SH-SY5Y (cell line): ENCODE measurements around the gene FOXN3.

Experiments
- GATA2 ChIP-seq: IDR thresholded peaks from 2 replicates; pipeline ENCODE4 v1.6.1; 2011; ENCODE audit warnings: mild to moderate bottlenecking, low read depth, low read length
- GATA3 ChIP-seq: IDR thresholded peaks from 2 replicates; pipeline ENCODE4 v1.6.1; 2011; ENCODE audit warnings: low read depth, mild to moderate bottlenecking, low read length, moderate library complexity

DNA sequence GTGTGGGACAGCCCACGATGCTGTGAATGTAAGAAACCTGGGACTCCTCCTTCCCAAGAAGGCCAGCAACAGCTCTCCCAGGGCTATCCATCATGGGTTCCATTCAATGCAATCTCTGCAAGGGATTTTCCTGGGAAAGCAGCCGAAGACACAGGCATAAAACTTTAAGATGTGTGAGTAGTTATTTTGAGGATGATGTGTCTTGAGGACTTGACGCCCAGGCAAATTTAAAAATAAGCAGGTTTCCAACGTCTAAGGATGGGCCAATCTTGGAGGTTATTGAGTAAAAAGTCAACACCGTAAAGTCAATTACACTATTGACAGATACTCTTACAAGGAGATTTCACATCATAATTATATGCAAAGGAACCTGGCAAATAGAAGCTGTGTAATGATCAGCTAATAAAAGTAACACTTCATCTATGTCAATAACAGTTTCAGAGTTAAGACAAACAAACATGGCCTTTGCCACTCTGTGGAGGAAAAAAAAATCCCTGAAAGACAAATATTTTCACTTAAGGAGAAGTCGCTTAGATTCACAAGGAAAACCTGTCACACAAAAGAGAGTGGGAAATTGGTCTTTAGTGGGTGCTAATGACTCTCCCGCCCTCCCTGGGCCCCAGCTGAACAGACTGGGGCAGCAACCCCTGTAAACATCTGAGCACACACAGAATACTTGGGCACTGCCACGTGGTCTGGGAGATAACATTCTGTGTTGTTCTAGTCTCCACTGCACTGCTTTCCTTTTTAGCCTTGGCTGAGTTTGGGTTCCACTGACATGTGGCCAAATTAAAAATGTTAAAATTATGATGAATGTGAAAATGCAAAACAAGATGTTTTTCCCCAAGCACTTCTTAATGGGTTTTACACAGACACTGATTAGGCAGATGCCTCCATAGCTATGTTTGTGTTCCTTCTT, 240.9 kb downstream of the FOXN3 start:
- TF ChIP-seq GATA2 = no peak
- no peak for TF ChIP-seq GATA3
